ENCODE results near the gene SLC24A4. TPM values are rescaled to one million over a fixed set of nuclear protein-coding genes. Genes with fewer than 3 reads are reported as not detected.

Gene SLC24A4
- total and polyA plus RNA-seq, 3 donors from 2014 or later, result 3.6 to 10.6 (median 8.5) TPM

DNA sequence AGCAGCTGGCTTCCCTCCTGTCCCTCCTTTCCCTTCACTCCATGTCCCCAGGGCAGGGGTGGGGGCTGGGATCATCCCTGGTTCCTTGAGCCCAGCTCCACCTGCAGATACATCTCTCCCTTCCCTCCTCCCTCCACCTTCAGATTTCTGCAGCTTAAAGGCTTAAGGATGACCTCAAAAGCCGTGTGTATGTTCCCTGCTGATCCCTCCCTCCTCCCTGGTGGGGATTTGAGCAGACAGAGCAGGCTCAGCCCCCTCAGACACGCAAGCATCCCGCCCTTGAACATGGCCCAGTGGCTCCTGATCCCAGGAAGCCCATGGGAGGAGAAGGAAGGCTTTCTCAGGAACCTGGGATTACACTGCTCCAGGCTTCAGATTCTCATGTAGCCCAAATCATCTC is 107.7 kb downstream of the SLC24A4 start:
- TF ChIP-seq, protein P1, sequence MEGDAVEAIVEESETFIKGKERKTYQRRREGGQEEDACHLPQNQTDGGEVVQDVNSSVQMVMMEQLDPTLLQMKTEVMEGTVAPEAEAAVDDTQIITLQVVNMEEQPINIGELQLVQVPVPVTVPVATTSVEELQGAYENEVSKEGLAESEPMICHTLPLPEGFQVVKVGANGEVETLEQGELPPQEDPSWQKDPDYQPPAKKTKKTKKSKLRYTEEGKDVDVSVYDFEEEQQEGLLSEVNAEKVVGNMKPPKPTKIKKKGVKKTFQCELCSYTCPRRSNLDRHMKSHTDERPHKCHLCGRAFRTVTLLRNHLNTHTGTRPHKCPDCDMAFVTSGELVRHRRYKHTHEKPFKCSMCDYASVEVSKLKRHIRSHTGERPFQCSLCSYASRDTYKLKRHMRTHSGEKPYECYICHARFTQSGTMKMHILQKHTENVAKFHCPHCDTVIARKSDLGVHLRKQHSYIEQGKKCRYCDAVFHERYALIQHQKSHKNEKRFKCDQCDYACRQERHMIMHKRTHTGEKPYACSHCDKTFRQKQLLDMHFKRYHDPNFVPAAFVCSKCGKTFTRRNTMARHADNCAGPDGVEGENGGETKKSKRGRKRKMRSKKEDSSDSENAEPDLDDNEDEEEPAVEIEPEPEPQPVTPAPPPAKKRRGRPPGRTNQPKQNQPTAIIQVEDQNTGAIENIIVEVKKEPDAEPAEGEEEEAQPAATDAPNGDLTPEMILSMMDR (IDR thresholded peaks at IDR 0.05), result no peak
- TF ChIP-seq POLR2A (IDR thresholded peaks at IDR 0.05), result no peak
- DNase-seq, result no peak
- intact Hi-C loops (cut with DNase I; ENCODE audit: low total_unique reads), result no loop called here
- Histone ChIP-seq H3K36me3 (ENCODE audit: low read depth, missing control alignments) (no peaks in the 10 kb centered on the region), H3K4me3 (no peak overlapping the region), H3K27ac (no peak overlapping the region), H3K9me3 (no peaks in the 10 kb centered on the region), H3K4me1 (no peaks in the 10 kb centered on the region), H3K27me3 (no peaks in the 10 kb centered on the region)
- WGBS, 2 donors, result 78 to 88% methylated on average over 3 of the region's 3 CpGs

DNA sequence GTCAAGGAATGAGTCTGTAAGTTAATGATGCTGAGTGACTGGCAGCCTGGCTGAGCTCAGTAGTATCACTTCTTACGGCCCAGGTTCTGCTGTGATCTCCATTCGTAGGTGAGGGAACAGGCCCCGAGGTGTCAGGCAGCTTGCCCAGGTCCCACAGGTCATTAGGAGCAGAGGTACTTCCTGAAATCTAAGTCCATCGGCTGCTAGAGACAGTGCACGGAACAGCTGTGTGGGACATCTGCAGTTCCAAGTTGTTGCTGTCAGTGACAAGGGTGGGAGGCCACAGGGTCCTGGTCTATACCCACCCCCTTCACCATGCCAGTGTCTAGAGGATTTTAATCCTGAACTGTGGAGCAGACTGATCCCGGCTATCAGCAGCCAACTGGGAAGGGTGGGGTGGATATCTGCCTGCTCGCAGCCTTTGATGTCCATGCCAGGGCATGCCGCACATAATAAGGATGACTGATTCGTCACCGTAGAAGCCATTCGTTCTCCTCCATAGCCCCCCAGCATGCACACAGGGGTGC is 108.3 kb downstream of the SLC24A4 start:
- Histone ChIP-seq H3K36me3 (ENCODE audit: low read depth, missing control alignments) (no peaks in the 10 kb centered on the region), H3K27me3 (no peaks in the 10 kb centered on the region), H3K4me3 (no peak overlapping the region), H3K9me3 (no peaks in the 10 kb centered on the region), H3K4me1 (no peaks in the 10 kb centered on the region), H3K27ac (no peak overlapping the region)
- DNase-seq, result no peak
- intact Hi-C loops (cut with DNase I; ENCODE audit: low total_unique reads), result no loop called here
- no peak for TF ChIP-seq POLR2A (IDR thresholded peaks at IDR 0.05)
- TF ChIP-seq, protein P1 (IDR thresholded peaks at IDR 0.05), result no peak
- 82 to 95% methylated on average over 3 to 11 of the region's 11 CpGs for WGBS, 2 donors

DNA sequence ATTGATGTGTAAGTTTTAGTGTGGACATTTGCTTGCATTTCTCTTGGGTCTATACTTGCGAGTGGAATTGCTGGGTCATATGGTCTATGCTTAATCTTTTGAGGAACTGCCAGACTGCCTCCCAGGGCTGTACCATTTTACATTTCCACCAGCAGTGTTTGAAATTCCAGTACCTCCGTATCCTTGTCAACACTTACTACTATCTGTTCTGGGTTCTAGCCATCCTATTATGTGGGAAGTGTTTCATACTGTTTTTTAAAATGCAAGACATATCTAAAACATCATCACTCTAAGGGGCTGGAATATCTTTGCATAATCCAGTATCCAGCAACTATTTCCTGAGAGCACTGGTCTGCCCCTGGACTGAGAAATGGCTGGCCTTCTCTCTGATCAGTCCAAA is 110.4 kb downstream of the SLC24A4 start:
- intact Hi-C loops (cut with DNase I; ENCODE audit: low total_unique reads), result no loop called here
- Histone ChIP-seq H3K27me3 (no peaks in the 10 kb centered on the region), H3K27ac (no peak overlapping the region), H3K36me3 (ENCODE audit: low read depth, missing control alignments) (no peaks in the 10 kb centered on the region), H3K4me3 (no peak overlapping the region), H3K4me1 (no peaks in the 10 kb centered on the region), H3K9me3 (no peaks in the 10 kb centered on the region)
- TF ChIP-seq POLR2A (IDR thresholded peaks at IDR 0.05), result no peak
- TF ChIP-seq, protein P1 (IDR thresholded peaks at IDR 0.05), result no peak
- WGBS, 2 donors, result 90 to 96% methylated on average over 2 of the region's 2 CpGs
- no peak for DNase-seq

DNA sequence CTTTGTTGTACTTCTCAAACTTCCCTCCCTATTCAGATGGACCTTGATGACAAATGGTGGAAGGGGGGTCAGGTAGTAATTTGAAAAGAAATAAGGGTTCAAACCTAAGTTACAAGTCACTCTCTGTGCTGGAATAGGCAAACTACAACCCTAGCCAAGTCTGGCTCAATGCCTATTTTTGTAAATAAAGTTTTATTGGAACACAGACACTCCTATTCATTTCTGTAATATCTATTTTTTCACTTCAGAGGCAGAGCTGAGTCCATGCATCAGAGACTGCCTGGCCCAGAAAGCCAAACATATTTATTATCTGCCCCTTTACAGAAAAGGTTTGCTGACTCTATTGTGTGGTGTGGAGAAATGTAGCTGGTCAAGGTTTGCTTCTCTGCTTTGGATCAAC is 112.2 kb downstream of the SLC24A4 start:
- no peak overlapping the region for H3K4me3 ChIP-seq
- intact Hi-C loops (cut with DNase I; ENCODE audit: low total_unique reads), result no loop called here
- TF ChIP-seq, protein P1 (IDR thresholded peaks at IDR 0.05), result no peak
- TF ChIP-seq POLR2A (IDR thresholded peaks at IDR 0.05), result no peak
- H3K27me3 ChIP-seq, result no peaks in the 10 kb centered on the region
- no peaks in the 10 kb centered on the region for H3K9me3 ChIP-seq
- DNase-seq, result no peak
- H3K36me3 ChIP-seq (ENCODE audit: low read depth, missing control alignments), result no peaks in the 10 kb centered on the region
- no peaks in the 10 kb centered on the region for H3K4me1 ChIP-seq
- no peak overlapping the region for H3K27ac ChIP-seq

DNA sequence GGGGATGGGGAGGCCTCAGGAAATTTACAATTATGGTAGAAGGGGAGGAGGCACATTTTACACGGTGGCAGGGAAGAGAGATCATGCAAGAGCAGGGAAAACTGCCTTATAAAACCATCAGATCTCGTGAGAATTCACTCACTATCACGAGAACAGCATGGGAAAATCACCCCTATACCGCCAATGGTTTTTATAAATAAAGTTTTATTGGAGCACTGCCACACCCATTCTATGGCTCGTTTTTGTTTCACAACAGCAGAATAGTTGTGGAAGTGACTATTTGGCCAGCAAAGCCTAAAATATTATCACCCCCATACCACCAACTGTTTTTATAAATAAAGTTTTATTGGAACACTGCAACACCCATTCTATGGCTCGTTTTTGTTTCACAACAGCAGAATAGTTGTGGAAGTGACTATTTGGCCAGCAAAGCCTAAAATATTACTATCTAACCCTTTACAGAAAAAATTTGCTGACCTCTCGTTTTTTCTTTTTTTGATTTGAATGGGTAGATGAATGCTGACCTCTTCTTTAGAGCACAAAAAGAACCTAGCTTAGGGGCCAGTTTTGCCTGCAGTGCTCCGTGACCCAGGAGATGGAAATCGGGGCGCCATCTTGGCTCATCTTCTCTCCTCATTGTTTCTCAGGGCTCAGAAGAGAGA is 113.3 kb downstream of the SLC24A4 start:
- no peaks in the 10 kb centered on the region for H3K36me3 ChIP-seq (ENCODE audit: low read depth, missing control alignments)
- TF ChIP-seq, protein P1 (IDR thresholded peaks at IDR 0.05), result no peak
- no peak for TF ChIP-seq POLR2A (IDR thresholded peaks at IDR 0.05)
- H3K27me3 ChIP-seq, result no peaks in the 10 kb centered on the region
- no peak overlapping the region for H3K27ac ChIP-seq
- no peak for DNase-seq
- no peak overlapping the region for H3K4me3 ChIP-seq
- intact Hi-C loops (cut with DNase I; ENCODE audit: low total_unique reads), result no loop called here
- WGBS, 2 donors, result 73 to 78% methylated on average over 10 of the region's 10 CpGs
- H3K9me3 ChIP-seq, result no peaks in the 10 kb centered on the region
- H3K4me1 ChIP-seq, result no peaks in the 10 kb centered on the region

Data from testis (tissue), 3 donors.